Osteocyte (in vitro differentiated cells): ENCODE measurements around the gene CYSRT1. TPM values are rescaled to one million over a fixed set of nuclear protein-coding genes. Genes with fewer than 3 reads are reported as not detected.

Experiments
- DNase-seq: peaks from one replicate; pipeline ENCODE4 v3.0.0; 2021; ENCODE audit warnings: mixed read lengths; ENCODE audit not compliant: unreplicated experiment; ENCODE audit errors: extremely low spot score
- H3K27ac Mint-ChIP-seq: one replicate; pipeline ENCODE4 v1.8.0; 2021; ENCODE audit warnings: mild to moderate bottlenecking, mixed read lengths; ENCODE audit not compliant: unreplicated experiment
- H3K27me3 Mint-ChIP-seq: one replicate; pipeline ENCODE4 v1.8.0; 2021; ENCODE audit warnings: mixed read lengths; ENCODE audit not compliant: unreplicated experiment
- H3K36me3 Mint-ChIP-seq: one replicate; pipeline ENCODE4 v1.8.0; 2021; ENCODE audit warnings: mixed read lengths; ENCODE audit not compliant: unreplicated experiment
- H3K4me1 Mint-ChIP-seq: one replicate; pipeline ENCODE4 v1.8.0; 2021; ENCODE audit warnings: mixed read lengths; ENCODE audit not compliant: unreplicated experiment
- H3K4me3 Mint-ChIP-seq: one replicate; pipeline ENCODE4 v1.8.0; 2021; ENCODE audit warnings: mild to moderate bottlenecking, moderate library complexity, mixed read lengths; ENCODE audit not compliant: unreplicated experiment
- H3K9me3 Mint-ChIP-seq: one replicate; pipeline ENCODE4 v1.8.0; 2021; ENCODE audit warnings: mixed read lengths; ENCODE audit not compliant: unreplicated experiment
- CTCF ChIP-seq: fragments of 200-600 bp; sonication (generic); IDR thresholded peaks from 2 replicates; pipeline ENCODE4 v1.5.0; 2021; ENCODE audit warnings: antibody characterized with exemption, mild to moderate bottlenecking, moderate library complexity
- total RNA-seq: library from RNA; stranded (reverse); gene quantifications from 2 replicates; pipeline ENCODE4 v1.2.1, GENCODE V29; 2021

Gene CYSRT1
- total RNA-seq, 1 donor from 2014 or later = 1.7 TPM

- no peaks in the 10 kb centered on the region for H3K9me3 Mint-ChIP-seq
- peak overlapping the region; percentile 49 for H3K27ac Mint-ChIP-seq
- H3K27me3 Mint-ChIP-seq = no peaks in the 10 kb centered on the region
- H3K4me3 Mint-ChIP-seq = no peak overlapping the region
- peaks cover 13% of the 10 kb centered on the region for H3K36me3 Mint-ChIP-seq
- TF ChIP-seq CTCF = no peak
- no peak for DNase-seq
- H3K4me1 Mint-ChIP-seq = peaks cover 11% of the 10 kb centered on the region
These were observed 44.3 kb downstream of the CYSRT1 start for GRCh38 chr9:137269231-137269772.

GRCh38 chr9:137270929-137271695 lies 46.1 kb downstream of the CYSRT1 start:
- TF ChIP-seq CTCF = no peak
- Mint-ChIP-seq H3K27me3 (no peaks in the 10 kb centered on the region), H3K4me1 (peaks cover 24% of the 10 kb centered on the region), H3K9me3 (no peaks in the 10 kb centered on the region), H3K27ac (no peak overlapping the region), H3K36me3 (peaks cover 13% of the 10 kb centered on the region), H3K4me3 (no peak overlapping the region)
- DNase-seq = no peak

GRCh38 chr9:137271696-137272076 lies 46.7 kb downstream of the CYSRT1 start:
- Mint-ChIP-seq H3K36me3 (peaks cover 13% of the 10 kb centered on the region), H3K4me1 (peaks cover 27% of the 10 kb centered on the region), H3K4me3 (no peak overlapping the region), H3K9me3 (no peaks in the 10 kb centered on the region), H3K27me3 (no peaks in the 10 kb centered on the region), H3K27ac (no peak overlapping the region)
- DNase-seq = no peak
- no peak for TF ChIP-seq CTCF

- no peaks in the 10 kb centered on the region for H3K9me3 Mint-ChIP-seq
- H3K27ac Mint-ChIP-seq = no peak overlapping the region
- peak; percentile 83 for DNase-seq
- H3K36me3 Mint-ChIP-seq = peaks cover 13% of the 10 kb centered on the region
- no peak for TF ChIP-seq CTCF
- H3K4me1 Mint-ChIP-seq = peaks cover 32% of the 10 kb centered on the region
- no peaks in the 10 kb centered on the region for H3K27me3 Mint-ChIP-seq
- no peak overlapping the region for H3K4me3 Mint-ChIP-seq
These were observed 47.5 kb downstream of the CYSRT1 start for GRCh38 chr9:137272241-137273094.

- Mint-ChIP-seq H3K4me3 (no peak overlapping the region), H3K27ac (no peak overlapping the region), H3K36me3 (peaks cover 13% of the 10 kb centered on the region), H3K4me1 (peaks cover 36% of the 10 kb centered on the region), H3K9me3 (no peaks in the 10 kb centered on the region), H3K27me3 (no peaks in the 10 kb centered on the region)
- no peak for DNase-seq
- TF ChIP-seq CTCF = no peak
These were observed 48.1 kb downstream of the CYSRT1 start for GRCh38 chr9:137273095-137273490.
